Measurements from ENCODE around the gene EPC2. TPM values are rescaled to one million over a fixed set of nuclear protein-coding genes. Genes with fewer than 3 reads are reported as not detected.

EPC2 gene
- total and polyA plus RNA-seq, 2 experiments from 2014 or later: 6.3 to 27.0 TPM

DNA sequence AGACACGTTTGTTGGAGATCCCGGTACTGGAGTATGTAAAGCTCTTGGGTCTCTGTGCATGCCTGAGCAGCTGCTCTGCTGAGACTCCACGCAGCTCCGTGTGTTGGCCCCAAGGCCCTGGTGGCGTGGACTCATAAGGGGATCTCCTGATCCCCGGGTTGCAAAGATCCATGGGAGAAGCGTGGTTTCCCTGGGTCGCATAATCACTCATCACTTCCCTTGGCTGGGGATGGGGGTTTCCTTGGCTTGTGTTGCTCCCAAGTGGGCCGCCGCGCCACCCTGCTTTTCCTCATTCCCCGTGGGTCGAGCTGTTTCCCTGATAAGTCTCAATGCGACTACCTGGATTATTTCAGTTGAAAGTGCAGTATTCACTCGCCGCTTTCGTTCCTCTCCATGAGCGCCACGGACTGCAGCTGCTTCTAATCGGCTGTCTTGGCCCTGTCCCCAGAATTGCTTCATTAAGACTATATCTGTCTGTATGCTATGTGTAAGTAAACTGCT is 76.0 kb downstream of the EPC2 start:
- peaks cover 16% of the 10 kb centered on the region for H3K36me3 Mint-ChIP-seq (ENCODE audit: low read depth)
- no peaks in the 10 kb centered on the region for H3K9me3 Mint-ChIP-seq
- Histone ChIP-seq H4K20me1 (replicated peaks; ENCODE audit: insufficient read depth) (peaks cover 6% of the 10 kb centered on the region; the same call in 1 of the 2 replicates), H3K4me3 (no peak overlapping the region), H3K79me2 (replicated peaks; ENCODE audit: insufficient read depth) (peaks cover 100% of the 10 kb centered on the region), H3K27ac (ENCODE audit: low read depth) (no peak overlapping the region; the same call in 1 of the 2 replicates), H3K36me3 (ENCODE audit: insufficient read depth) (no peaks in the 10 kb centered on the region), H2AFZ (no peak overlapping the region), H3K9me2 (ENCODE audit: insufficient read depth) (peaks cover 10% of the 10 kb centered on the region; the same call in 1 of the 2 replicates), H3K4me2 (no peak overlapping the region), H3K4me1 (ENCODE audit: insufficient read depth) (peaks cover 27% of the 10 kb centered on the region), H3F3A (replicated peaks; ENCODE audit: low read depth) (no peaks in the 10 kb centered on the region), H3K27me3 (ENCODE audit: insufficient read depth) (no peaks in the 10 kb centered on the region)
- no peak overlapping the region for H3K4me3 Mint-ChIP-seq
- no peak for TF ChIP-seq JUNB (IDR thresholded peaks at IDR 0.05; ENCODE audit: unreplicated experiment)
- TF ChIP-seq CREB1 (CRISPR knock-in tag; IDR thresholded peaks at IDR 0.05; ENCODE audit: low read depth): no peak
- TF ChIP-seq STAT1 (IDR thresholded peaks at IDR 0.05; ENCODE audit: unreplicated experiment): no peak
- TF ChIP-seq, protein P1, sequence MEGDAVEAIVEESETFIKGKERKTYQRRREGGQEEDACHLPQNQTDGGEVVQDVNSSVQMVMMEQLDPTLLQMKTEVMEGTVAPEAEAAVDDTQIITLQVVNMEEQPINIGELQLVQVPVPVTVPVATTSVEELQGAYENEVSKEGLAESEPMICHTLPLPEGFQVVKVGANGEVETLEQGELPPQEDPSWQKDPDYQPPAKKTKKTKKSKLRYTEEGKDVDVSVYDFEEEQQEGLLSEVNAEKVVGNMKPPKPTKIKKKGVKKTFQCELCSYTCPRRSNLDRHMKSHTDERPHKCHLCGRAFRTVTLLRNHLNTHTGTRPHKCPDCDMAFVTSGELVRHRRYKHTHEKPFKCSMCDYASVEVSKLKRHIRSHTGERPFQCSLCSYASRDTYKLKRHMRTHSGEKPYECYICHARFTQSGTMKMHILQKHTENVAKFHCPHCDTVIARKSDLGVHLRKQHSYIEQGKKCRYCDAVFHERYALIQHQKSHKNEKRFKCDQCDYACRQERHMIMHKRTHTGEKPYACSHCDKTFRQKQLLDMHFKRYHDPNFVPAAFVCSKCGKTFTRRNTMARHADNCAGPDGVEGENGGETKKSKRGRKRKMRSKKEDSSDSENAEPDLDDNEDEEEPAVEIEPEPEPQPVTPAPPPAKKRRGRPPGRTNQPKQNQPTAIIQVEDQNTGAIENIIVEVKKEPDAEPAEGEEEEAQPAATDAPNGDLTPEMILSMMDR (conservative IDR thresholded peaks at IDR 0.05; ENCODE audit: low read depth in 2 of 2): no peak
- TF ChIP-seq EZH2 (IDR thresholded peaks at IDR 0.05; ENCODE audit: low read depth, unreplicated experiment): no peak
- no peak for TF ChIP-seq EZH2phosphoT487 (IDR thresholded peaks at IDR 0.05; ENCODE audit: unreplicated experiment)
- TF ChIP-seq, protein P2, sequence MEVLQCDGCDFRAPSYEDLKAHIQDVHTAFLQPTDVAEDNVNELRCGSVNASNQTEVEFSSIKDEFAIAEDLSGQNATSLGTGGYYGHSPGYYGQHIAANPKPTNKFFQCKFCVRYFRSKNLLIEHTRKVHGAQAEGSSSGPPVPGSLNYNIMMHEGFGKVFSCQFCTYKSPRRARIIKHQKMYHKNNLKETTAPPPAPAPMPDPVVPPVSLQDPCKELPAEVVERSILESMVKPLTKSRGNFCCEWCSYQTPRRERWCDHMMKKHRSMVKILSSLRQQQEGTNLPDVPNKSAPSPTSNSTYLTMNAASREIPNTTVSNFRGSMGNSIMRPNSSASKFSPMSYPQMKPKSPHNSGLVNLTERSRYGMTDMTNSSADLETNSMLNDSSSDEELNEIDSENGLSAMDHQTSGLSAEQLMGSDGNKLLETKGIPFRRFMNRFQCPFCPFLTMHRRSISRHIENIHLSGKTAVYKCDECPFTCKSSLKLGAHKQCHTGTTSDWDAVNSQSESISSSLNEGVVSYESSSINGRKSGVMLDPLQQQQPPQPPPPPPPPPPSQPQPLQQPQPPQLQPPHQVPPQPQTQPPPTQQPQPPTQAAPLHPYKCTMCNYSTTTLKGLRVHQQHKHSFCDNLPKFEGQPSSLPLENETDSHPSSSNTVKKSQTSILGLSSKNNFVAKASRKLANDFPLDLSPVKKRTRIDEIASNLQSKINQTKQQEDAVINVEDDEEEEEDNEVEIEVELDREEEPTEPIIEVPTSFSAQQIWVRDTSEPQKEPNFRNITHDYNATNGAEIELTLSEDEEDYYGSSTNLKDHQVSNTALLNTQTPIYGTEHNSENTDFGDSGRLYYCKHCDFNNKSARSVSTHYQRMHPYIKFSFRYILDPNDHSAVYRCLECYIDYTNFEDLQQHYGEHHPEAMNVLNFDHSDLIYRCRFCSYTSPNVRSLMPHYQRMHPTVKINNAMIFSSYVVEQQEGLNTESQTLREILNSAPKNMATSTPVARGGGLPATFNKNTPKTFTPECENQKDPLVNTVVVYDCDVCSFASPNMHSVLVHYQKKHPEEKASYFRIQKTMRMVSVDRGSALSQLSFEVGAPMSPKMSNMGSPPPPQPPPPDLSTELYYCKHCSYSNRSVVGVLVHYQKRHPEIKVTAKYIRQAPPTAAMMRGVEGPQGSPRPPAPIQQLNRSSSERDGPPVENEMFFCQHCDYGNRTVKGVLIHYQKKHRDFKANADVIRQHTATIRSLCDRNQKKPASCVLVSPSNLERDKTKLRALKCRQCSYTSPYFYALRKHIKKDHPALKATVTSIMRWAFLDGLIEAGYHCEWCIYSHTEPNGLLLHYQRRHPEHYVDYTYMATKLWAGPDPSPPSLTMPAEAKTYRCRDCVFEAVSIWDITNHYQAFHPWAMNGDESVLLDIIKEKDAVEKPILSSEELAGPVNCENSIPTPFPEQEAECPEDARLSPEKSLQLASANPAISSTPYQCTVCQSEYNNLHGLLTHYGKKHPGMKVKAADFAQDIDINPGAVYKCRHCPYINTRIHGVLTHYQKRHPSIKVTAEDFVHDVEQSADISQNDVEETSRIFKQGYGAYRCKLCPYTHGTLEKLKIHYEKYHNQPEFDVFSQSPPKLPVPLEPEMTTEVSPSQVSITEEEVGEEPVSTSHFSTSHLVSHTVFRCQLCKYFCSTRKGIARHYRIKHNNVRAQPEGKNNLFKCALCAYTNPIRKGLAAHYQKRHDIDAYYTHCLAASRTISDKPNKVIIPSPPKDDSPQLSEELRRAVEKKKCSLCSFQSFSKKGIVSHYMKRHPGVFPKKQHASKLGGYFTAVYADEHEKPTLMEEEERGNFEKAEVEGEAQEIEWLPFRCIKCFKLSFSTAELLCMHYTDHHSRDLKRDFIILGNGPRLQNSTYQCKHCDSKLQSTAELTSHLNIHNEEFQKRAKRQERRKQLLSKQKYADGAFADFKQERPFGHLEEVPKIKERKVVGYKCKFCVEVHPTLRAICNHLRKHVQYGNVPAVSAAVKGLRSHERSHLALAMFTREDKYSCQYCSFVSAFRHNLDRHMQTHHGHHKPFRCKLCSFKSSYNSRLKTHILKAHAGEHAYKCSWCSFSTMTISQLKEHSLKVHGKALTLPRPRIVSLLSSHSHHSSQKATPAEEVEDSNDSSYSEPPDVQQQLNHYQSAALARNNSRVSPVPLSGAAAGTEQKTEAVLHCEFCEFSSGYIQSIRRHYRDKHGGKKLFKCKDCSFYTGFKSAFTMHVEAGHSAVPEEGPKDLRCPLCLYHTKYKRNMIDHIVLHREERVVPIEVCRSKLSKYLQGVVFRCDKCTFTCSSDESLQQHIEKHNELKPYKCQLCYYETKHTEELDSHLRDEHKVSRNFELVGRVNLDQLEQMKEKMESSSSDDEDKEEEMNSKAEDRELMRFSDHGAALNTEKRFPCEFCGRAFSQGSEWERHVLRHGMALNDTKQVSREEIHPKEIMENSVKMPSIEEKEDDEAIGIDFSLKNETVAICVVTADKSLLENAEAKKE (CRISPR knock-in tag; IDR thresholded peaks at IDR 0.05): no peak
- TF ChIP-seq, protein P3, sequence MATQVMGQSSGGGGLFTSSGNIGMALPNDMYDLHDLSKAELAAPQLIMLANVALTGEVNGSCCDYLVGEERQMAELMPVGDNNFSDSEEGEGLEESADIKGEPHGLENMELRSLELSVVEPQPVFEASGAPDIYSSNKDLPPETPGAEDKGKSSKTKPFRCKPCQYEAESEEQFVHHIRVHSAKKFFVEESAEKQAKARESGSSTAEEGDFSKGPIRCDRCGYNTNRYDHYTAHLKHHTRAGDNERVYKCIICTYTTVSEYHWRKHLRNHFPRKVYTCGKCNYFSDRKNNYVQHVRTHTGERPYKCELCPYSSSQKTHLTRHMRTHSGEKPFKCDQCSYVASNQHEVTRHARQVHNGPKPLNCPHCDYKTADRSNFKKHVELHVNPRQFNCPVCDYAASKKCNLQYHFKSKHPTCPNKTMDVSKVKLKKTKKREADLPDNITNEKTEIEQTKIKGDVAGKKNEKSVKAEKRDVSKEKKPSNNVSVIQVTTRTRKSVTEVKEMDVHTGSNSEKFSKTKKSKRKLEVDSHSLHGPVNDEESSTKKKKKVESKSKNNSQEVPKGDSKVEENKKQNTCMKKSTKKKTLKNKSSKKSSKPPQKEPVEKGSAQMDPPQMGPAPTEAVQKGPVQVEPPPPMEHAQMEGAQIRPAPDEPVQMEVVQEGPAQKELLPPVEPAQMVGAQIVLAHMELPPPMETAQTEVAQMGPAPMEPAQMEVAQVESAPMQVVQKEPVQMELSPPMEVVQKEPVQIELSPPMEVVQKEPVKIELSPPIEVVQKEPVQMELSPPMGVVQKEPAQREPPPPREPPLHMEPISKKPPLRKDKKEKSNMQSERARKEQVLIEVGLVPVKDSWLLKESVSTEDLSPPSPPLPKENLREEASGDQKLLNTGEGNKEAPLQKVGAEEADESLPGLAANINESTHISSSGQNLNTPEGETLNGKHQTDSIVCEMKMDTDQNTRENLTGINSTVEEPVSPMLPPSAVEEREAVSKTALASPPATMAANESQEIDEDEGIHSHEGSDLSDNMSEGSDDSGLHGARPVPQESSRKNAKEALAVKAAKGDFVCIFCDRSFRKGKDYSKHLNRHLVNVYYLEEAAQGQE (IDR thresholded peaks at IDR 0.05; ENCODE audit: unreplicated experiment): no peak
- TF ChIP-seq POLR2AphosphoS5 (IDR thresholded peaks at IDR 0.05; ENCODE audit: low read depth): no peak
- TF ChIP-seq NANOG (IDR thresholded peaks at IDR 0.05; ENCODE audit: borderline replicate concordance): no peak
- TF ChIP-seq, protein P4, sequence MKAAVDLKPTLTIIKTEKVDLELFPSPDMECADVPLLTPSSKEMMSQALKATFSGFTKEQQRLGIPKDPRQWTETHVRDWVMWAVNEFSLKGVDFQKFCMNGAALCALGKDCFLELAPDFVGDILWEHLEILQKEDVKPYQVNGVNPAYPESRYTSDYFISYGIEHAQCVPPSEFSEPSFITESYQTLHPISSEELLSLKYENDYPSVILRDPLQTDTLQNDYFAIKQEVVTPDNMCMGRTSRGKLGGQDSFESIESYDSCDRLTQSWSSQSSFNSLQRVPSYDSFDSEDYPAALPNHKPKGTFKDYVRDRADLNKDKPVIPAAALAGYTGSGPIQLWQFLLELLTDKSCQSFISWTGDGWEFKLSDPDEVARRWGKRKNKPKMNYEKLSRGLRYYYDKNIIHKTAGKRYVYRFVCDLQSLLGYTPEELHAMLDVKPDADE (IDR thresholded peaks at IDR 0.05): no peak
- no peak for TF ChIP-seq ZNF114 (CRISPR knock-in tag; IDR thresholded peaks at IDR 0.05)
- no peak for TF ChIP-seq ZNF331 (CRISPR knock-in tag; IDR thresholded peaks at IDR 0.05; ENCODE audit: low read depth)
- ATAC-seq (no peak; the same call in 2 of the 3 replicates), DNase-seq (ENCODE audit: low spot score) (peak; percentile 11)
- 0 out of 2 replicates have a peak overlapping the region, but pooled peaks have one; percentile 41 for H3K27ac Mint-ChIP-seq
- peaks cover 4% of the 10 kb centered on the region for H3K27me3 Mint-ChIP-seq (ENCODE audit: insufficient read depth, low read depth, poor library complexity)
- H3K4me1 Mint-ChIP-seq: peaks cover 55% of the 10 kb centered on the region

Measured in GM23338 (cell line).